Tongue (tissue), 2 donors: ENCODE data around the gene ARHGAP18. TPM values are rescaled to one million over a fixed set of nuclear protein-coding genes. Genes with fewer than 3 reads are reported as not detected.

ENCODE experiments used
- DNase-seq: peaks from one replicate; pipeline ENCODE4 v3.0.0-alpha.2; 2015
- total RNA-seq: library from RNA; depleted of rRNA; stranded (reverse); fragments of >200 nt; gene quantifications from one replicate; pipeline ENCODE4 v1.2.3, GENCODE V29; 2014

The ARHGAP18 gene
- total RNA-seq, 1 donor from 2014 or later: 19.1 TPM

DNA sequence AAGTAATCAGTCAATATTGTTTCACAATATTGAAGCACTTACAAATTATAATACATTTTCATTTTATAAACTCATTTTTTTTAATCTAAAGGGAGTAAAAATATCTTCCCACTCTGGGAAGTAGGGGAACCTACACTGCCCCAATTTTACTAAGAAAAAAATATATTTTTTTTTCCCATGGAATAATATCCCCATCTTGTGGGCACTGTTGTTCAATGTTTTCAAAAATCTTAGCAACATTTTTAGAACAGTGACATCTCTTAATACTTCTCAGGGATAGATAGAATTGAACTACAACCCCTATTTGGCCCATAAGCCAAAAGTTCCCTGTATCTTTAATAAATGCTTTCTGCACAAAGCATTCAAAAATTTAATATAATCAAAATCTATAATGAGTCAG is 42.9 kb downstream of the ARHGAP18 start:
- DNase-seq: no peak

- no peak for DNase-seq
Measured at GRCh38 chr6:129665555-129665954, 44.4 kb downstream of the ARHGAP18 start.

- DNase-seq: no peak
Measured at GRCh38 chr6:129663531-129663930, 46.4 kb downstream of the ARHGAP18 start.

GRCh38 chr6:129662980-129663431 is 47.0 kb downstream of the ARHGAP18 start:
- DNase-seq: no peak

- DNase-seq: no peak
Measured at GRCh38 chr6:129662406-129662766, 47.6 kb downstream of the ARHGAP18 start.

- no peak for DNase-seq
Measured at GRCh38 chr6:129661536-129662405, 48.2 kb downstream of the ARHGAP18 start.

DNA sequence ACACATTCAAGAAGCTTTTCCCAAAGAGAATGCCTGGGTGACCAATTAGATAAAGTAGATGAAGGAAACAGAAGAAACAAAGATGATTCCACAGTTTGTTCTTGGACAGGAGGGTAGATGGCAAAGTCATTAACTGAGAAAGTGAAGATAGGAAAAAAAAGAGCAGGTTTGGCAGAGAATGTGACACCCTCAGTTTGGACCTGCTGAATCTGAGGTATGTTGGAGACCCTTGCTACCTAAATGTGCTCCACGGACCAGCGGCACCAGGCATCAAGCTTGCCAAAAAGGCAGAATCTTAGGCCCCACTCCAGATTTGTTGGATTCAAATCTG is 49.7 kb downstream of the ARHGAP18 start:
- no peak for DNase-seq

DNA sequence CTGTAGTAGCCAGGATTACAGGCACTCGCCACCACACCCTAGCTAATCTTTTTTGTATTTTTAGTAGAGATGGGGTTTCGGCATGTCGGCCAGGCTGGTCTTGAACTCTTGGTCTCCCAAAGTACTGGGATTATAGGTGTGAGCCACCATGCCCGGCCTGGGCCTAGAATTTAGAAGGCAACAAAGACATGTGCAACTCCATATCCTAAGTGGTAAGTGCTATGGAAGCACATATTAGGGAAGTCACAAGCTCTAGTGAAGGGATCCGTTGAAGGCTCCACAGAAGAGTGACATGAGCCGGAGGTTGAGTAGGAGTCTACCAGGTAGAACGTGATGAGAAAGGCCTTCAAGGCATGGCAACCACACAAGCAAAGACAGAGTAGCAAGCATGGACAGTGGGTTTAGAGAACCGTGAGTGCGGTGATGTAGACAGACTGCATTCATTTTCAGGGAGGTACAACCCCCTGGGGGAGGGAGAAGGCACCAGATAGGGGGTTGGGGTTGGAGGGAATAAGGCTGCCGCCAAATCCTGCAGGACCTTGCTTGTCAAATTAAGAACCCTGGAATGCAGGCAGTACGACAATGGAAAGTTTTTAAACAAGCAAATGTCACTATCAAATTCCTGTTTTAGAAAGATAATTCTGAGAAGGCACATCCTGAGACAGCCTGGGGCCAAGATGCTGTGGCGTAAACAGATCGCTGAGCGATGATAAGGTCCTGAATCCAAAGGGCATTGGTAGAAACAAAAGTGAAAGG is 50.2 kb downstream of the ARHGAP18 start:
- no peak for DNase-seq

GRCh38 chr6:129659167-129659566 is 50.8 kb downstream of the ARHGAP18 start:
- no peak for DNase-seq

- DNase-seq: peak; percentile 41
Measured at GRCh38 chr6:129657483-129657882, 52.5 kb downstream of the ARHGAP18 start.

DNA sequence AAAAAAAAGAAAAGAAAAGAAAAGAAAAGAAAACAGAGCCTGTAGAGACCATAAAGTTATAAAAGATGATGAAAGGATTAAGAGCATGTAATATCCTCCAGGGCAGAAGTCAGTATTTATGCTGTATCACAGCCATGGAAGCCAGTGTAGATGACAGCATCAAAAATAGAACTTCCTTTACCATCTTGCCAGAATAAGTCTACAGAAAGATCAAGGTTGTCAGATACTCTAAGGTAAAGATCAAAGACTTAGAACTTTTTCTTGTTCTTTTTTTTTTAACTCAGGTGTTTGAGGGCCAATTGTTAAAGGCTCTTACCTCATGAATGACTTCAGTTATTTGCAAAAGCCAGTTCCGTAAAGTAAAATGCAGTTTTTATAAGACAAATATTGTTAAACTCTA is 54.6 kb downstream of the ARHGAP18 start:
- peak; percentile 14 for DNase-seq

- DNase-seq: no peak
Measured at GRCh38 chr6:129653746-129654145, 56.2 kb downstream of the ARHGAP18 start.

GRCh38 chr6:129653229-129653628 is 56.7 kb downstream of the ARHGAP18 start:
- DNase-seq: no peak

- DNase-seq: no peak
Measured at GRCh38 chr6:129651291-129651691, 58.7 kb downstream of the ARHGAP18 start.

DNA sequence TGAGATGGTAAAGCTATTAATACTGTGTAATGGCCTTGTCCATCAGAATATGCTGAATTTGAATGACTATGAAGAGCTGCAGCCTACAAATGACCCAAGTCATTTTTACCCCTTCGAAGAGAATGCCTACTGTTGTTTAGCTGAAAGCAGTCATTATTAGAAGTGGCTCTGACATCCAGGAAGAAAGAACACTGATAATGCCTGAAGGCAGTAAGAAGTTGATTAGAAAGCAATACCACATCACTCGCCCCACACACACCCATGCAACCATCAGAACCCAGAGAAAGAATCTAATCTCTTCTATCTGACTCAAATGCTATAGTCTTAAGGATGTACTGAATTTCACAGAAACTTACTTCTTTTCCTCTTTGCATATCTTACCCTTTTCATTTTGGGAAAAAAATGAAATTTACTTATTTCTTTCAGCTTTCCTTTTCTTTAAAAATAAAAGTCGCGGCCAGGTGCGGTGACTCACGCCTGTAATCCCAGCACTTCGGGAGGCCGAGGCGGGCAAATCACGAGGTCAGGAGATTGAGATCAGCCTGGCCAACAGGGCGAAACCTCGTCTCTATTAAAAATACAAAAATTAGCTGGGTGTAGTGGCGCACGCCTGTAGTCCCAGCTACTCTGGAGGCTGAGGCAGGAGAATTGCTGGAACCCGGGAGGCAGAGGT is 61.0 kb downstream of the ARHGAP18 start:
- no peak for DNase-seq

GRCh38 chr6:129647044-129647443 is 62.9 kb downstream of the ARHGAP18 start:
- no peak for DNase-seq

- DNase-seq: peak; percentile 89
Measured at GRCh38 chr6:129646642-129647041, 63.3 kb downstream of the ARHGAP18 start.

DNA sequence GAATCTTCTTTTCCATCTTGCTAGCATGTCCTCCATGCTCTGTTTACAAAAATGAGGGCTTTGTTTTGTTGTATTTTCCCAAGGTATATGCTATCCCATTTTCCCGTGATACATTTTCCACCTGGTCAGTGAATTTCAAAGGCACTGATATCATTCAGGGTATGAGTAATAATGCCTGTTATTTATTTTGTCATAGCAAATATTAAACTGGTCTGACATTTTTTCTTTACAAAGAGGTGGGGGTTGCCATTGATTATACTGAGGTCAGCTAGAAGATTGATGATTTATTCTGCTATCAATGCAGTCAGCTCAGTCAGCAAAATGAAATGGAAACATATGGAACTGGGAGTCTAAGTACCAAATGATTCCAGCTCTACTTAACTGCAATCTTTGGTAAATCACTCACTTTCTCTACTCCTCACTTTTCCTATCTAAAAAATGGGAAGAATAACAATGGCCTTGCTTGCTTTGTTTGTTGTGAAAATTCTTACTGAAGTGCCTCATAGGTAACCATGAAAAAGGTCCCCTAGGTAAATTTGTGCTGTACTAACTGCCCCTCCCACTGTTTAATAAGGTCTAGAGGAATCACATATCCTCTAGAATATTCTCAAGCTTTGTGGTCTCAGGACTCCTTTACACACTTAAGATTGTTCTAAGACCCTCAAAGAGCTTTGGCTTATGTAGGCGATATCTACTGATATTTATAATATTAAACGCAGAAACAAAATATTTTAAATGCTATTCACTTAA is 64.0 kb downstream of the ARHGAP18 start:
- DNase-seq: no peak

DNA sequence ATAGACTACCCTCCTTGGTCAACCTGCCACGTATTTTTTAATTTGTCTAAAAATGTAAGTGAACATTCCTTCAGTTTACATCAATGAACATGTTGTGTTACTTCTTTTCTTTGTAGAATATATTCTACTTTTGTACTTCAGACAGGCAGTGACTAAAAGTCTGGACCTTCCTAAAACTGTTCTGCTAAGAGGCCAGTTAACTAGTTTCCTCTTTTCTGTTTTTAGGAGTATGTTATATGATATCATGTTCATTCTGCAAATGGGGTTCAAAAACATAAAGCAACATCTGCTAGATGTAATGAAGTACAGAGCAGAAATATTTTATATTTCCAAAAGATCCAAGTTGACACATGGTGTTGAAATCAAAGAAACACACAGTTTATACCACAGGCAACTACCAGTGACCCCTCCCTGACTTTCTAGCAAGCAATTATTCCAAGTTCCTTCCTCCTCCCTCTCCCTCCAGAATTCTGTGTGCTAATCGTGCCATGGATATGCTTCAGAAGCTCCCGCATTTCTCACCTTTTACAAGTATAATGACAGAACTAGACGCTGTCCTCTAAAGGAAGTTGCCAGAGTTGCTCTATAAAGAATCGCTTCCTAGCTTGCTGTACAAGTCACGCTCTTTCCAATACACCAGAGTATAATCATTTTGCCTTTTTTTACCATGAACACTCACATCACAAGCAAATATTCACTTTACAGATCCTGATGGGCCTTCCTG is 64.7 kb downstream of the ARHGAP18 start:
- DNase-seq: peak; percentile 71

- no peak for DNase-seq
Measured at GRCh38 chr6:129644567-129645015, 65.4 kb downstream of the ARHGAP18 start.

DNA sequence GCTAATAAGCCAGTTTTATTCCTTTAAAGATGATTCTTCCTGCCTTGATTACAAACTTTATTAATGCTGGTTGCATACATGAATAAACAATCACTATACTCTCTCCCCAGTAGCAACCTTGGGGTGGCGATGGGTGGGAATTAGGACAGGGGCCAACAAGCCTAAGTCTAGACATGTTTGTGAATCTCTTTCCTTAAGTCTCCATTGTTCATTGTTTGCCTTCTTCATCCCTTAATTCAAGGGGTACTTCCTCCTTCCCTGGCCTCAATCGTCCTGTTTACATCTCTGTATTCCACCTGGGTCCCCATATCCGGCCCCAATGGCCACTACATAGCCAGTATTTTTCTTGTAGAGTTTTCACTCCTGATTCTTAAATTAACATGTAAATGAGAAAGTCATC is 66.0 kb downstream of the ARHGAP18 start:
- DNase-seq: no peak

DNA sequence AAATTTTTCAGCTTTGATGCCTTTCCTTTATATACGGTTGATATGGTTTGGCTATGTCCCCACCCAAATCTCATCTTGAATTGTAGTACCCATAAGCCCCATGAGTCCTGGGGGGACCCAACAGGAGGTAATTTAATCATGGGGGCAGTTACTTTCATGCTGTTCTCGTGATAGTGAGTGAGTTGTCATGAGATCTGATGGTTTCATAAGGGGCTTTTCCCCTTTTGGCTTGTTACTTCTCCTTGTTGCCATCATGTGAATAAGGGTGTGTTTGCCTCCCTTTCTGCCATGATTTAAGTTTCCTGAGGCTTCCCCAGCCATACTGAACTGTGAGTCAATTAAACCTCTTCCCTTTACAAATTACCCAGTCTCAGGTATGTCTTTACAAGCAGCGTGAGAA is 66.8 kb downstream of the ARHGAP18 start:
- DNase-seq: no peak
